ACC112 (cell line): ENCODE measurements around the gene TMEM127.

Source experiments
- H2AFZ ChIP-seq: fragments of 200-600 bp; sonication (generic); one replicate; pipeline ENCODE4 v1.6.0; 2017; ENCODE audit warnings: antibody characterized with exemption, low read length; ENCODE audit not compliant: unreplicated experiment
- H3K27ac ChIP-seq: fragments of 200-600 bp; sonication (generic); 2 replicates; pipeline ENCODE4 v1.5.1; 2014; ENCODE audit warnings: low read depth, mild to moderate bottlenecking, antibody characterized with exemption, low read length, moderate library complexity
- H3K27me3 ChIP-seq: fragments of 200-600 bp; sonication (generic); 2 replicates; pipeline ENCODE4 v1.6.1; 2014; ENCODE audit warnings: mild to moderate bottlenecking, antibody characterized with exemption, low read length, moderate library complexity, mixed read lengths; ENCODE audit not compliant: insufficient read depth
- H3K36me3 ChIP-seq: fragments of 200-600 bp; sonication (generic); 2 replicates; pipeline ENCODE4 v1.6.1; 2016; ENCODE audit warnings: mild to moderate bottlenecking, antibody characterized with exemption, low read length, moderate library complexity, mixed read lengths; ENCODE audit not compliant: insufficient read depth
- H3K4me1 ChIP-seq: fragments of 200-600 bp; sonication (generic); one replicate; pipeline ENCODE4 v1.6.1; 2016; ENCODE audit warnings: low read length, mixed read lengths; ENCODE audit not compliant: insufficient read depth, unreplicated experiment, control insufficient read depth
- H3K4me3 ChIP-seq: fragments of 200-600 bp; sonication (generic); 2 replicates; pipeline ENCODE4 v1.5.1; 2014; ENCODE audit warnings: mild to moderate bottlenecking, low read depth, low read length
- H3K79me2 ChIP-seq: fragments of 200-600 bp; sonication (generic); one replicate; pipeline ENCODE4 v1.6.0; 2016; ENCODE audit warnings: low read length; ENCODE audit not compliant: control insufficient read depth, unreplicated experiment, insufficient read depth

The TMEM127 gene

GRCh38 chr2:96205888-96206287 lies 59.9 kb downstream of the TMEM127 start:
- Histone ChIP-seq H3K4me3 (peak overlapping the region; percentile 71), H2AFZ (no peak overlapping the region), H3K27me3 (no peaks in the 10 kb centered on the region), H3K36me3 (no peaks in the 10 kb centered on the region; the same call in 1 of the 2 replicates), H3K27ac (peak overlapping the region; percentile 66), H3K4me1 (peaks cover 50% of the 10 kb centered on the region), H3K79me2 (peaks cover 84% of the 10 kb centered on the region)

GRCh38 chr2:96204836-96205624 lies 60.8 kb downstream of the TMEM127 start:
- H3K4me3 ChIP-seq: peak overlapping the region; percentile 71
- peak overlapping the region; percentile 66 for H3K27ac ChIP-seq
- H3K79me2 ChIP-seq: peaks cover 90% of the 10 kb centered on the region
- H3K4me1 ChIP-seq: peaks cover 49% of the 10 kb centered on the region
- no peaks in the 10 kb centered on the region; the same call in 1 of the 2 replicates for H3K36me3 ChIP-seq
- H3K27me3 ChIP-seq: no peaks in the 10 kb centered on the region
- no peak overlapping the region for H2AFZ ChIP-seq

DNA sequence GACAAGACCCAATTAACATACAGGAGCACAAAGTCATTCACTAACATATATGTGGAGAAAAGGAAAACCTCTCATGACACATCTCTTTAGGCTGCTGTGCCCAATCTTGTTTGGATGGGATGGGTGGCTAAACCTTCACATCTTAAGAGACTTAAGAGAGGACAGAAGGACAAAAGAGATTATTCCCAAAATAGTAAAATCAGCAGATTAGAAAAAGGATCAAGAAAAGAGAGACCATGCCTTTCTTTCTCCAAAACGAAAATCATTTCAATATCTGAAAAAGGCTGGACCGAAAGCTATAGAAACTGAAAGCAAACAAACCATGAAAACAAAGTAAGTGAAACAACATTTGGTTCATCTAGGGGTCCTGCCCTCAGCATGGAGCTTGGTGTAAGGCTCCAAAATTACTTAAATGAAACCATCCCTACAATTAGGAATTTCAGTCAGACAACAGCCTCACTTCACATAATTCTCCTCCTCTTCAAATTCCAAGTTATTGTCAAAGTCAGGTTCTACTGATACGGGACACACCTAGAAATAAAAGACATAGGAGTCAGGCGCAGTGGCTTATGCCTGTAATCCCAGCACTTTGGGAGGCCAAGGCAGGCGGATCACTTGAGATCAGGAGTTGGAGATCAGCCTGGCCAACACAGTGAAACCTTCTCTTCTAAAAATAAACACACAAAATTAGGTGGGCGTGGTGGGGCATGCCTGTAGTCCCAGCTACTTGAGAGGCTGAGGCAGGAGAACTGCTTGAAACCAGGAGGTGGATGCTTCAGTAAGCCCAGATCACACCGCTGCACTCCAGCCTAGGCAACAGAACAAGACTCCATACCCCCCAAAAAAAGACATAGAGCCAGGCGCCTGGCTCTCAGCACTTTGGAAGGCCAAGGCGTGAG lies 62.4 kb downstream of the TMEM127 start:
- Histone ChIP-seq H2AFZ (no peak overlapping the region), H3K4me1 (peaks cover 57% of the 10 kb centered on the region), H3K36me3 (no peaks in the 10 kb centered on the region; the same call in 1 of the 2 replicates), H3K27me3 (no peaks in the 10 kb centered on the region), H3K4me3 (peak overlapping the region; percentile 56), H3K27ac (peak overlapping the region; percentile 8; the same call in 1 of the 2 replicates), H3K79me2 (peaks cover 96% of the 10 kb centered on the region)

- H3K27ac ChIP-seq: no peak overlapping the region
- no peaks in the 10 kb centered on the region; the same call in 1 of the 2 replicates for H3K36me3 ChIP-seq
These were observed 63.5 kb downstream of the TMEM127 start for GRCh38 chr2:96202152-96202854.

DNA sequence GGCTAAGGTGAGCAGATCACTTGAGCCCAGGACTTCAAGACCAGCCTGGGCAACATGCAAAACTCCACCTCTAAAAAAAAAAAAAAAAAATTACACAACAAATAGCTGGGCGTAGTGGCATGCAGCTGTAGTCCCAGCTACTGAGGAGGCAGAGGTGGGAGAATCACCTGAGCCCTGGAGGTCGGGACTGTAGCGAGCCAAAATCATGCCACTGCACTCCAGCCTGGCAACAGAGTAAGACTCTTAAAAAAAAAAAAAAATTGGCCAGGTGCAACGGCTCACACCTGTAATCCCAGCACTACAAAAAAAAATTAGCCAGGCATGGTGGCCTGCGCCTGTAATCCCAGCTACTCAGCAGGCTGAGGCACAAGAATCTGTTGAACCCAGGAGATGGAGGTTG lies 64.5 kb downstream of the TMEM127 start:
- Histone ChIP-seq H3K27ac (no peak overlapping the region), H3K36me3 (no peaks in the 10 kb centered on the region; the same call in 1 of the 2 replicates), H3K27me3 (no peaks in the 10 kb centered on the region), H3K4me3 (no peak overlapping the region), H2AFZ (no peak overlapping the region), H3K4me1 (peaks cover 59% of the 10 kb centered on the region), H3K79me2 (peaks cover 92% of the 10 kb centered on the region)

More at GRCh38 chr2:96202152-96202854, 63.5 kb downstream of the TMEM127 start:
- Histone ChIP-seq H3K4me3 (no peak overlapping the region), H3K27me3 (no peaks in the 10 kb centered on the region), H3K4me1 (peaks cover 65% of the 10 kb centered on the region), H2AFZ (no peak overlapping the region), H3K79me2 (peaks cover 96% of the 10 kb centered on the region)

DNA sequence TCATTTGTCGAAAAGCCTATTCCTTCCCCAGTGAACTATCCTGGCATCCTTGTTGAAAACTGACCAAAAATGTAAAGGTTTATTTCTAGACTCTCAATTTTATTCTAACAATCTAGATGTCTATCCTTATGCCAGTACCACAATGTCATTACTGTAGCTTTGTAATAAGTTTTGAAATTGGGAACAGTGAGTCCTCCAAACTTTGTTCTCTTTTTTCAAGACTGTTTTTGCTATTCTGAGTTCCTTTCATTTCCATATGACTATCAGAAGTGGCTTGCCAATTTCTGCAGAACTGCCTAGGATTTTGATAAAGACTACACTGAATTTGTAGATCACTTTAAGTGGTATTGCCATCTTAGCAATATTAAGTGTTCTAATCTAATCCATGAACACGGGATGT lies 66.9 kb downstream of the TMEM127 start:
- Histone ChIP-seq H3K4me3 (no peak overlapping the region), H3K27me3 (no peaks in the 10 kb centered on the region), H3K4me1 (peaks cover 35% of the 10 kb centered on the region), H3K27ac (no peak overlapping the region), H3K36me3 (peaks cover 12% of the 10 kb centered on the region), H3K79me2 (peaks cover 88% of the 10 kb centered on the region), H2AFZ (no peak overlapping the region)
